K562 (cell line): ENCODE data around the gene ELF1. TPM values are rescaled to one million over a fixed set of nuclear protein-coding genes. Genes with fewer than 3 reads are reported as not detected.

Source experiments
- CC2D1A ChIP-seq: fragments of 450-650 bp; IDR thresholded peaks from 2 replicates; pipeline ENCODE4 v1.6.1; 2017; ENCODE audit warnings: mild to moderate bottlenecking
- CREB1 ChIP-seq, 2 experiments: sonication (generic) in 1 of 2; formaldehyde crosslinking in 1 of 2; IDR thresholded peaks; 2 replicates each; pipeline versions ENCODE4 v1.6.1 to v1.8.0; 2012 to 2022; ENCODE audit warnings: inconsistent platforms in 1 of 2, mild to moderate bottlenecking in 1 of 2, missing genetic modification reagents in 1 of 2, moderate library complexity in 1 of 2
- DACH1 ChIP-seq: fragments of 450-650 bp; IDR thresholded peaks from 2 replicates; pipeline ENCODE4 v1.6.1; 2018; ENCODE audit not compliant: partially characterized antibody
- E2F3 ChIP-seq: fragments of 250-450 bp; sonication (Bioruptor Pico); IDR thresholded peaks from 2 replicates; pipeline ENCODE4 v1.4.0; 2020; ENCODE audit warnings: mild to moderate bottlenecking
- FOXA1 ChIP-seq: fragments of 450-650 bp; IDR thresholded peaks from 2 replicates; pipeline ENCODE4 v1.6.1; 2016; ENCODE audit warnings: mild to moderate bottlenecking, borderline replicate concordance
- GABPB1 ChIP-seq: sonication (generic); formaldehyde crosslinking; IDR thresholded peaks from 2 replicates; pipeline ENCODE4 v1.8.0; 2022; ENCODE audit warnings: mild to moderate bottlenecking, missing genetic modification reagents
- IFI16 ChIP-seq: fragments of 250-450 bp; sonication (Bioruptor Pico); IDR thresholded peaks from 2 replicates; pipeline ENCODE4 v2.1.2; 2022; ENCODE audit warnings: mild to moderate bottlenecking, inconsistent platforms
- KLF16 ChIP-seq: IDR thresholded peaks from 2 replicates; pipeline ENCODE4 v1.6.1; 2016; ENCODE audit warnings: antibody characterized with exemption
- LCOR ChIP-seq: sonication (generic); formaldehyde crosslinking; IDR thresholded peaks from 2 replicates; pipeline ENCODE4 v1.8.0; 2022; ENCODE audit warnings: mild to moderate bottlenecking, missing genetic modification reagents
- NRF1 ChIP-seq, 2 experiments: fragments of 450-650 bp; IDR thresholded peaks in 1 of 2; conservative IDR thresholded peaks in 1 of 2; 2 replicates each; pipeline ENCODE4 v1.6.1; 2014; ENCODE audit warnings: mild to moderate bottlenecking in 2 of 2
- PHF21A ChIP-seq: fragments of 450-650 bp; IDR thresholded peaks from 2 replicates; pipeline ENCODE4 v1.6.1; 2017; ENCODE audit warnings: low read depth, borderline replicate concordance
- RAD51 ChIP-seq: fragments of 450-650 bp; IDR thresholded peaks from 2 replicates; pipeline ENCODE4 v1.7.1; 2016; ENCODE audit warnings: low read depth, mild to moderate bottlenecking, borderline replicate concordance
- SRSF7 ChIP-seq: fragments of 200-400 bp; formaldehyde crosslinking; optimal IDR thresholded peaks from 2 replicates; pipeline ENCODE3; 2017; ENCODE audit warnings: mild to moderate bottlenecking, low read depth, low read length
- SUPT5H ChIP-seq: fragments of 450-650 bp; IDR thresholded peaks from 2 replicates; pipeline ENCODE4 v1.6.1; 2016
- ZNF780A ChIP-seq: fragments of 250-450 bp; sonication (Bioruptor Pico); IDR thresholded peaks from 2 replicates; pipeline ENCODE4 v1.5.0; 2021; ENCODE audit warnings: mild to moderate bottlenecking
- polyA plus RNA-seq, 8 experiments: library from polyadenylated mRNA; depleted of rRNA in 4 of 8; stranded (reverse) in 5 of 8; unstranded in 3 of 8; fragments of >200 nt; fragmentation: Nextera tagmentation in 2 of 8; fragmentation: Illumina TruSeq in 1 of 8; extraction: Ambion mirVana in 2 of 8; extraction: Trizol in 1 of 8; gene quantifications; 2 replicates each; pipeline versions ENCODE4 v1.2.1 to v1.2.3, GENCODE V29; 2011 to 2014; ENCODE audit warnings: inconsistent platforms in 1 of 8, missing spikeins in 1 of 8
- total RNA-seq, 7 experiments: library from RNA; depleted of rRNA in 6 of 7; stranded (reverse); fragments of >200 nt in 6 of 7; fragmentation: Illumina TruSeq in 2 of 7; extraction: Trizol in 2 of 7; gene quantifications; 2 replicates each; pipeline versions ENCODE4 v1.2.1 to v1.2.3, GENCODE V29; 2011 to 2021; ENCODE audit warnings: low replicate concordance in 1 of 7
- TF ChIP-seq, protein P1 (sequence below), 2 experiments: fragments of 450-650 bp in 1 of 2; IDR thresholded peaks; 2 replicates each; pipeline ENCODE4 v1.6.1; 2011 to 2017; ENCODE audit warnings: low read depth in 2 of 2, antibody characterized with exemption in 1 of 2, borderline replicate concordance in 1 of 2, low read length in 1 of 2, mild to moderate bottlenecking in 1 of 2, mixed read lengths in 1 of 2; ENCODE audit not compliant: control insufficient read depth in 1 of 2
- TF ChIP-seq, protein P2 (sequence below): fragments of 450-650 bp; formaldehyde crosslinking; IDR thresholded peaks from 2 replicates; pipeline ENCODE4 v1.4.0; 2022; ENCODE audit warnings: mild to moderate bottlenecking, moderate library complexity
- TF ChIP-seq, protein P3 (sequence below): fragments of 450-650 bp; IDR thresholded peaks from 2 replicates; pipeline ENCODE4 v1.6.1; 2018; ENCODE audit warnings: mild to moderate bottlenecking, low read depth; ENCODE audit not compliant: partially characterized antibody
- TF ChIP-seq, protein P4 (sequence below): sonication (generic); formaldehyde crosslinking; IDR thresholded peaks from 2 replicates; pipeline ENCODE4 v1.4.0; 2020; ENCODE audit warnings: mild to moderate bottlenecking, missing genetic modification reagents

The ELF1 gene
- total and polyA plus RNA-seq, 9 of the 15 experiments (the other 6 are each of a cell fraction or from before 2014, with no cell fraction given), result 24.7 to 54.4 (median 33.4) TPM

DNA sequence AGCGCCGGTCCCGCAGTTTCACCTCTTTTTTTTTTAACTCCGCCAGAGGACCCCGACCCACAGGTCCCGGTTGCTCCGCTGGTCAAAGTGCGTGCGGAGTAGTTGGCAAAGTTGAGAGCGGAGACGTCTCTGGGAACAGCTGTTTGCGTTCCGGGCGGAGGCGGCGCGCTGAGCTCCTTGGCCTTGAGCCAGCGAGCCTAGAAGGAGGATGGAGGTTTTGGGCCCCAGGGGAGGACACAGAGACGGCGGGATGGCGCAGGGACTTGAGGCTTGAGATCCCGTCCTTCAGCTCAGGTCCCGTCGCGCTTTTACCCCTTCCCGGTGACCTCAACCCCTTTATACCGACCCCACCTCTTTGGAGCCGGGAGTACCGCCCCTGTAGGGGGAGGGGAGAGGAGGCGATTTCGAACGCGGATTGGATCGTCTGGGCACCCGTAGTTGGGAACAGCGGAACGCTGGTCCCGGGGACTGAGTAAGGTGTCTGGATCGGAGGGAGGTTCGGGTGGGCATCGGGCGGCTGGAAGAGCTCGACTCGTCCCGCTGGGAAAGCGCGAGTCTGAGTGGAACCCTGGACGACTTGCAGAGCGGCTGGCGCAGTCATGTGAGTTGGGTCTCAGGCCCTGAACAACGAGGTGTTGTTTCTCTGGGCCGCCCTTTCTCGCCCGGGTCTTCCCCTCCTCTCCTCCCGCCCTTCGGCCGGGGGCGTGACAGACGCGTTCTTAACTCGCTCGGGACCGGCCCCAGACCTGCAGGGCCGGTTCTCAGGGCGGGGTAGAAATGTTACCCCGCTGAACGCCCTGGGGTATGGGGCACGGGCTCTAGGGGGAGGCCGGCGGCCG, 42.2 kb upstream of the ELF1 start, which contains the start of gene WBP4 (continued):
- TF ChIP-seq FOXA1, result no peak
- no peak for TF ChIP-seq E2F3
- TF ChIP-seq SUPT5H, result peak; percentile 71
- peak; percentile 99 for TF ChIP-seq DACH1
- TF ChIP-seq SRSF7, result no peak
- TF ChIP-seq GABPB1 (CRISPR knock-in tag), result 0 out of 2 replicates have a peak, but pooled peaks have one; percentile 58
- no peak for TF ChIP-seq ZNF780A
- TF ChIP-seq, protein P1, sequence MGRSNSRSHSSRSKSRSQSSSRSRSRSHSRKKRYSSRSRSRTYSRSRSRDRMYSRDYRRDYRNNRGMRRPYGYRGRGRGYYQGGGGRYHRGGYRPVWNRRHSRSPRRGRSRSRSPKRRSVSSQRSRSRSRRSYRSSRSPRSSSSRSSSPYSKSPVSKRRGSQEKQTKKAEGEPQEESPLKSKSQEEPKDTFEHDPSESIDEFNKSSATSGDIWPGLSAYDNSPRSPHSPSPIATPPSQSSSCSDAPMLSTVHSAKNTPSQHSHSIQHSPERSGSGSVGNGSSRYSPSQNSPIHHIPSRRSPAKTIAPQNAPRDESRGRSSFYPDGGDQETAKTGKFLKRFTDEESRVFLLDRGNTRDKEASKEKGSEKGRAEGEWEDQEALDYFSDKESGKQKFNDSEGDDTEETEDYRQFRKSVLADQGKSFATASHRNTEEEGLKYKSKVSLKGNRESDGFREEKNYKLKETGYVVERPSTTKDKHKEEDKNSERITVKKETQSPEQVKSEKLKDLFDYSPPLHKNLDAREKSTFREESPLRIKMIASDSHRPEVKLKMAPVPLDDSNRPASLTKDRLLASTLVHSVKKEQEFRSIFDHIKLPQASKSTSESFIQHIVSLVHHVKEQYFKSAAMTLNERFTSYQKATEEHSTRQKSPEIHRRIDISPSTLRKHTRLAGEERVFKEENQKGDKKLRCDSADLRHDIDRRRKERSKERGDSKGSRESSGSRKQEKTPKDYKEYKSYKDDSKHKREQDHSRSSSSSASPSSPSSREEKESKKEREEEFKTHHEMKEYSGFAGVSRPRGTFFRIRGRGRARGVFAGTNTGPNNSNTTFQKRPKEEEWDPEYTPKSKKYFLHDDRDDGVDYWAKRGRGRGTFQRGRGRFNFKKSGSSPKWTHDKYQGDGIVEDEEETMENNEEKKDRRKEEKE (IDR thresholded peaks at IDR 0.05; ENCODE audit: borderline replicate concordance in 1 of 2, control insufficient read depth in 1 of 2, low read depth in 2 of 2, low read length in 1 of 2), result no peak
- TF ChIP-seq LCOR (CRISPR knock-in tag), result peak; percentile 91
- no peak for TF ChIP-seq IFI16 (CRISPR knock-in tag)
- 0 out of 4 replicates have a peak, but pooled peaks of 1 of the 2 experiments have one; percentile 27 for TF ChIP-seq NRF1 (conservative IDR thresholded peaks at IDR 0.05 in 1 of 2, IDR thresholded peaks at IDR 0.05 in 1 of 2)
- no peak for TF ChIP-seq CREB1 (IDR thresholded peaks at IDR 0.05)
- TF ChIP-seq CREB1 (CRISPR knock-in tag; IDR thresholded peaks at IDR 0.05), result 0 out of 2 replicates have a peak, but pooled peaks have one; percentile 16
- TF ChIP-seq, protein P2, sequence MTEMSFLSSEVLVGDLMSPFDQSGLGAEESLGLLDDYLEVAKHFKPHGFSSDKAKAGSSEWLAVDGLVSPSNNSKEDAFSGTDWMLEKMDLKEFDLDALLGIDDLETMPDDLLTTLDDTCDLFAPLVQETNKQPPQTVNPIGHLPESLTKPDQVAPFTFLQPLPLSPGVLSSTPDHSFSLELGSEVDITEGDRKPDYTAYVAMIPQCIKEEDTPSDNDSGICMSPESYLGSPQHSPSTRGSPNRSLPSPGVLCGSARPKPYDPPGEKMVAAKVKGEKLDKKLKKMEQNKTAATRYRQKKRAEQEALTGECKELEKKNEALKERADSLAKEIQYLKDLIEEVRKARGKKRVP (CRISPR knock-in tag), result no peak
- no peak for TF ChIP-seq PHF21A
- TF ChIP-seq RAD51, result peak; percentile 5; the same call in 1 of the 2 replicates
- TF ChIP-seq, protein P3, sequence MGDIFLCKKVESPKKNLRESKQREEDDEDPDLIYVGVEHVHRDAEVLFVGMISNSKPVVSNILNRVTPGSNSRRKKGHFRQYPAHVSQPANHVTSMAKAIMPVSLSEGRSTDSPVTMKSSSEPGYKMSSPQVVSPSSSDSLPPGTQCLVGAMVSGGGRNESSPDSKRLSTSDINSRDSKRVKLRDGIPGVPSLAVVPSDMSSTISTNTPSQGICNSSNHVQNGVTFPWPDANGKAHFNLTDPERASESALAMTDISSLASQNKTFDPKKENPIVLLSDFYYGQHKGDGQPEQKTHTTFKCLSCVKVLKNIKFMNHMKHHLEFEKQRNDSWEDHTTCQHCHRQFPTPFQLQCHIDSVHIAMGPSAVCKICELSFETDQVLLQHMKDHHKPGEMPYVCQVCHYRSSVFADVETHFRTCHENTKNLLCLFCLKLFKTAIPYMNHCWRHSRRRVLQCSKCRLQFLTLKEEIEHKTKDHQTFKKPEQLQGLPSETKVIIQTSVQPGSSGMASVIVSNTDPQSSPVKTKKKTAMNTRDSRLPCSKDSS, result no peak
- TF ChIP-seq CC2D1A, result no peak; the same call in 1 of the 2 replicates
- TF ChIP-seq, protein P4, sequence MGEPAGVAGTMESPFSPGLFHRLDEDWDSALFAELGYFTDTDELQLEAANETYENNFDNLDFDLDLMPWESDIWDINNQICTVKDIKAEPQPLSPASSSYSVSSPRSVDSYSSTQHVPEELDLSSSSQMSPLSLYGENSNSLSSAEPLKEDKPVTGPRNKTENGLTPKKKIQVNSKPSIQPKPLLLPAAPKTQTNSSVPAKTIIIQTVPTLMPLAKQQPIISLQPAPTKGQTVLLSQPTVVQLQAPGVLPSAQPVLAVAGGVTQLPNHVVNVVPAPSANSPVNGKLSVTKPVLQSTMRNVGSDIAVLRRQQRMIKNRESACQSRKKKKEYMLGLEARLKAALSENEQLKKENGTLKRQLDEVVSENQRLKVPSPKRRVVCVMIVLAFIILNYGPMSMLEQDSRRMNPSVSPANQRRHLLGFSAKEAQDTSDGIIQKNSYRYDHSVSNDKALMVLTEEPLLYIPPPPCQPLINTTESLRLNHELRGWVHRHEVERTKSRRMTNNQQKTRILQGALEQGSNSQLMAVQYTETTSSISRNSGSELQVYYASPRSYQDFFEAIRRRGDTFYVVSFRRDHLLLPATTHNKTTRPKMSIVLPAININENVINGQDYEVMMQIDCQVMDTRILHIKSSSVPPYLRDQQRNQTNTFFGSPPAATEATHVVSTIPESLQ (CRISPR knock-in tag), result peak; percentile 58; the same call in 1 of the 2 replicates
- peak; percentile 76; the same call in 1 of the 2 replicates for TF ChIP-seq KLF16
